ENCODE data around the gene SLC38A7.
"Not testable (repeated sequence)": the region's sequence is repeated elsewhere in the genome, so short reads cannot be mapped to it uniquely, and the experiment has no call there.

Gene SLC38A7

DNA sequence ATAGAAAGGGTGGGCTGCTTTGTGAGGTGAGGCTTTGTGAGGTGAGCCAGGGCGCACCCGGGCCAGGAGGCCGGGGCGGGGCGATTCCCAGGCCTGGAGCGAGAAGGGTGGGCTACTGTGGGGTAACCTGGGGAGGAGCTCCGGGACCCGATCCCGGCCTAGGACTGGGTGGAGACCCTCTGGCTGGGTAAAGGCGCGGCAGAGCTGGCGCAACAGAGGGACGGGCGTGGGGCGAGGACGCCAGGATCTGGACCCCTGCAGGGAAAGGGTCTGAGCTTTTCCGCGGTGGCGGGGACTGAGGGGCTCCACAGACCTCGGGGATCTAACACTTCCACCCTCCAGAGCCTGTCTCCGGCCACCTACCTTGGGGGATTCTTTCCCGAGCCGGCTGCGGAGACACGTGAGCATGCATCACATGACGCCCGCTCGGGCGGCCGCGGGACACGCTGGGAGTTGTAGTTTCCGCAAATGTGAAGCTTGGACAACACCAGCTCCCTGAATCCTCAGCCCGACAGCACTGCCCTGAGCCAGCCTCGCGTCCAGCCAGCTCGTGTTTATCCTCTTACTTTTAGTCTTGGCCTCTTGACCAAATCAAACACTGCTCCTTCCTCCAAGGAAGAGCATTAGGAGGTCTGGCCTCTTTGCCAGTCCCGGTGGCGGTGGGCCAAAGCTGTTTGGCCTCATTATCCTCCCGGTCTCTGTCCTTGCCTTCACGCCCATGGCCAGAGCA is at the start of gene SLC38A7:
SLC38A7 (minus strand) TSS at position 417 of the 730 bp plus-strand sequence. CDS start 4,644 bp downstream, outside the sequence.
- peak; percentile 76 for DNase-seq

- DNase-seq = peak; percentile 84
Observed at GRCh38 chr16:58733671-58734458, 49.3 kb upstream of the SLC38A7 start, which contains the start of gene GOT2. GOT2 (minus strand) TSS chr16:58734316; CDS start chr16:58734228, 88 bp downstream.

DNA sequence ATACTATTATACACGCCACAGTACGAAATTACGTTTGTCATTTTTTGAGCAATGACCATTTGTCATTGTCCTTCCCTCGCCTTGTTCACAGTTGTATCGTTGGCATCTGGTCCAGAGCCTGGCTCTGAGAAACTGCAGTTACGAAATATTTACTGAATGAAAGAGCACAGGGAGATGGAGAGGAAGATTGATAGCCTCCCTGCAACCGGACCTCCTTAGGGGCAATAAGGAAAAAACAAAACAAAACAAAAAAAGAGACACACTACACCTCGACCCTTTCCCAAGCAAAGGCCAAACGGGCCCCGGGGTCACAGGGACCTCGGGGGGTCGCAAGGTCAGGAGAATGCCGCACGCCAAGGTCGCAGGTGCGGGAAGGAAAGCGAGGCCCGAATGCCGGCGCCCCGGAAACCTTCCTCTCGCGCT is 48.7 kb upstream of the SLC38A7 start:
- DNase-seq = no peak

DNA sequence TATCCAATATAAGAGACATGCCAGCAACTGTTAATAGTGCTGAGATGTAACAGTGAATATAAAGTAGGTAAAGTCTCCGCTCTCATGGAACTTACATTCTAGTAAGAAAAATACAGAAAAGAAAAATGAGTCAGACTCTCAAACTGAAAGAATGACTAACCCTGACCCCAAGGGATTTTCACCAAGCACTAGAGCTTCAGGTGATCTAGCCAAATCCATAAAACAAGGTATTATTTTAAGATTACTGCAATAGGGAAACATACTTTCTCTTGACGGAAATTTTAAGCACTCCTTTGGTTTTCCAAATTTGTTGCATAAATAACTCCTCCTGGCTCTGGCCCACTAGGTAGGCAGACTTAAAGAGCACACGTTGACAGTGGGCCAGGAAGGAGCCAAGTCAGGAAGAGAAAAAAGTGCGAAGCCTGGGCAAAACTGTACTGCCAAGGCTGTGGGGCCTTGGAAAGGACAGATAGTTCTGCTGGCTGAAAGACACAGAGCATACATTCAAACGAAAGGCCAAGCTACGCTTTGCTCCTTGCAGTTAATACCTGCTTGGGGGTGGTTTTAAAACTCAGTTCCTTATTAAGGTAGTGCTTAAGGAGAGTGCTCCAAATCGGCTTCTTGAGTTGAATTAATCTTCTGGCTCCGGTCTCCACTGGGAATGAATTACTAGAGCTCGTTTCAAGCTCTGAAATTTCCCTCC is 48.1 kb upstream of the SLC38A7 start:
- DNase-seq = no peak

GRCh38 chr16:58730724-58731370 is 46.3 kb upstream of the SLC38A7 start:
- no peak for DNase-seq

GRCh38 chr16:58727796-58728568 is 43.4 kb upstream of the SLC38A7 start:
- DNase-seq = no peak

- DNase-seq = no peak
Observed at GRCh38 chr16:58727028-58727781, 42.6 kb upstream of the SLC38A7 start.

DNA sequence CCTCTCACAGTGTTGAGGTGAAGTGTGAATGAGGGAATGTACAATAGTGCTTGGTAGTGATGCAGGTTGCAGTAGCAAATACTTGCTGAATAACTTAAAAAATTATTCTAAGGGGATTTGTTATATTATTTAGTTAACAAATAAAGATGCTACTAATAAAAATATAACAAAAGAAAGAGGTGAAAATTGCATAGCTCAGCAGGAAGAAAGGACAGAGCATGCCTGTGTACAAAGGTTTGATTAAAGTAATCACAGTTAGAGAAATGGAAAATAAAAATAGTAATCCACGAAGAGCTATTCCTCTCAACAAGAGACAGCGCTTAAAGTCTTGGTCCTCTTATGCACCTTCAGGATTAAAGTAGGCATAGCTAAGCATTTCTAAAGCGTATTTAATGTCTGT is 38.5 kb upstream of the SLC38A7 start:
- no peak for DNase-seq

- no peak for DNase-seq
Observed at GRCh38 chr16:58717994-58718393, 33.4 kb upstream of the SLC38A7 start.

GRCh38 chr16:58716468-58716867 is 31.9 kb upstream of the SLC38A7 start:
- DNase-seq = no peak

DNA sequence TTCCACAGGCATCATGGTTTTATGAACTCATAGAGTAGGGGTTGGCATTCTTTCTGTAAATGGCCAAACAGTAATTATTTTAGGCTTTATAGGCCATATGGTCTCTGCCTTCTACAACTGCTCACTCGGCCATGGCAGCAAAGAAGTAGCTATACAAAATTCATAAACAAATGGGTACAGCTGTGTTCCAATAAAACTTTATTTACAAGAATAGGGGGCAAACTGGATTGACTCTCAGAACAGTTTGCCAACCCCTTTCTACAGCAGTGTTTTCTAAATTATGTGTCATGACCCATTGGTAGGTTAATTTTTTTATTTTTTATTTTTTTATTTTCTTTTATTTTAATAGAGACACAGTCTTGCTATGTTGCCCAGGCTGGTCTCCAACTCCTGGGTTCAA is 29.2 kb upstream of the SLC38A7 start:
- no peak for DNase-seq

GRCh38 chr16:58709333-58709732 is 24.8 kb upstream of the SLC38A7 start:
- no peak for DNase-seq

GRCh38 chr16:58699151-58699550 is 14.6 kb upstream of the SLC38A7 start:
- DNase-seq = no peak

DNA sequence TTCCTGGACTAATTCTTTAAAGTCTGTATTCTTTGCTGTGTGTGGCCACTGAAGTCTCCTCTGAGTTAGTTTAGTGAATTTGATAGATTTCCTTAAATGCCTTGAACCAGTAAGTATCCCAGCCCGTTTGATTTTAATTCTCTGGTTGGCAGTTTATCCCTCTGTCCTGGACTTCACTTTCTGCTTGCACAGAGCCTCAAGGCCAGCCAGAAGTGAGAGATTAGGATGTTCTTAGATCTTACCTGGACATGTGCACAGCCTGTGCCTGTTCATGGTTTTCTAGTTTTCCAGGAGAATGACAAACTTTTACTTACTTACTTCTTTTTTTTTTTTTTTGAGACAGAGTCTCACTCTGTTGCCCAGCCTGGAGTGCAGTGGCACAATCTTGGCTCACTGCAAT is 10.8 kb upstream of the SLC38A7 start:
- no peak for DNase-seq

GRCh38 chr16:58692450-58692849 is 7.9 kb upstream of the SLC38A7 start:
- no peak for DNase-seq

DNA sequence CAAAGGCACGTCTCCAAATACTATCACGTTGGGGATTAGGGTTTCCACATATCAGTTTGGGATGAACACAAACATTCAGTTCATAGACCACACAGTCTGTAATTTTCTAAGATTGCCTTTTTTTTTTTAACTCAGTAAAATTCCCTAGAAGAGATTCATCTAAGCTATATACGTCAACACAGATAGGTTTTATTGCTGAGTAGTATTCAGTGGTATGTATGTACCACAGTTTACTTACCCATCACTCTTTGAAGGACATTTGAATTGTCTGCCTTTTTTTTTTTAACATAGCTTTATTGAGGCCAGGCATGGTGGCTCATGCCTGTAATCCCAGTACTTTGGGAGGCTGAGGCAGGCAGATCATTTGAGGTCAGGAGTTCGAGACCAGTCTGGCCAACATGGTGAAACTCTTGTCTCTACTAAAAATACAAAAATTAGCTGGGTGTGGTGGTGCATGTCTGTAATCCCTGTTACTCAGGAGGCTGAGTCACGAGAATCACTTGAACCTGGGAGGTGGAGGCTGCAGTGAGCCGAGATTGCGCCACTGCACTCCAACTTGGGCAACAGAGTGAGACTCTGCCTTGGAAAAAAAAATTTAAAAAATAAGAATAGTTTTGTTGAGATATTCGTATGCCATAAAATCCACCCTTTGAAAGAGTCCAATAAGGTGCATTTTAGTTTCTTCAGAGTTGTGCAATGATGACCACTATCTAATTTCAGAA is 2.6 kb upstream of the SLC38A7 start:
- DNase-seq = not testable (repeated sequence)

DNA sequence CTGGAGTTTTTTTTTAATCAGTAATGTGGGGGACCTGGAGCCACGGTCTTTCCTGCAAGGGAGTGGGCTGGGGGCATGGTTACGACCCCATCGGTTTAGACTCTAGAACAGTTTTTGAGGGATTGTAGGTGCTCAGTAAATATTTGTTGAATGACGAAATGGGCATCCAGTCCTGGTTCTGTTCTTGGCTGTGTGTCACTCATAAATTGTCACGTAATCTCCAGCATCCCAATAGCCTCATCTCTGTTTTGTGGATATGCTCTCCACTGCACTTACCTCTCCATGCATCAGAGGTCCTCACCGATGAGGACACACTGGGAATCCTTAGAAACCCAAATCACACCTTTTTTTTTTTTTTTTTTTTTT is 497 bp upstream of the SLC38A7 start:
- no peak for DNase-seq

DNA sequence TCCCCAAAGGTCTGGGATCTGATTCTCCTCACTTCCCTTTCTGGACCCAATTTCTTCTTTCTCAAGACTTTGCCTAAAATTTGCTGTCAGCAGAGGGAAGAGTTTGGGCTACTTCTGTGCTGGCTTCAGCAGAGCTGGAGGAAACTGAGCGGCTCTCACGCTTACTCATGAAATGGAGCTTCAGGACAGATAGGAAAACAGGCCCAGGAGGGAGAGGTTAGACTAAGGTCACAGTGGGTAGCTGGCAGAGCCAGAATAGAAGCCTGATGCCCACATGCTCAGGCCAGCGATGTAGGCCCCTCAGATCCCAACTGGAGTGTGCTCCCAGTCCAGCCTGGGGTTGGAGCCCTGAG is 593 bp downstream of the SLC38A7 start:
- DNase-seq = no peak

DNA sequence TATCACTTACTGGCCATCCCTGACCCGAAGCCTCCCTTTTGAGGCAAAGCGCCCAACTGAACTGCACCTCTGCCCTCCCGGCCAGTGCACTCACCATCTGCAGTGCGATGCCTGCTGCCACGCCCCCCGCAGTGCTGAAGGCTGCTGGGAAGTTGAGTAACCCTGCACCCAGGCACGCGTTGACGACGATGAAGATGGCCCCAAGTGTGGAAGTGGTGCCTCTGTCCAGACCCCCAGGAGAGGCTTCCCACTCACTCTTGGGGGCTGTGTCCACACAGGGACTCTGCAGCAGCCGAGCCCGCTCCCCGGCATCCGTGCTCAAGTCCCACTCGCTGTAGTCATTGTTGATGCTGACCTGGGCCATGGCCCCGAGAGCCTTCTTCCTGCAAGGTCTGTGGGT is 4.8 kb downstream of the SLC38A7 start:
- DNase-seq = no peak

GRCh38 chr16:58678716-58679115 is 5.9 kb downstream of the SLC38A7 start:
- no peak for DNase-seq

DNA sequence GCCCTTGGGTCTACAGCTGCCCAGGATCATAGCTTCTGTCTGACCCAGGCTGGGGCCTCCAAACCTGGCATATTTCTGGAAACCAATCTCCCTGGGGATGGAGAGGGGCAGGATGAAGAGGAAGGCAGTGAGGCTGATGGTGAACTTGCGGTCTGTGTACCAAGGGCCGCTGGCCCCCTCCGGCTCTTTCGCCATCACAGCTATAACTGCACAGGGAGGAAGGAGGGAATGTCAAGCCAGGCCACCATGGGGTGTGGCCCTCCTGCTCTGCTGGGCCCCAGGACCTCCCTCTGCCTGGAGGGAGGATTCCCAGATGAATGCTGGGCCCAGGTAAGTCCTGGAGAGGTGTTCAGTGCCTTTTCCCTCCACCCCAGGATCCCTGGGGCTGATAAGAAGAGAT is 6.3 kb downstream of the SLC38A7 start:
- no peak for DNase-seq

Measured in stimulated activated CD4-positive, alpha-beta T cell treated with anti-CD3 and anti-CD28 coated beads, Interleukin-4, amount 100 ng/mL, for 1 hour (primary cell).